AG09309 (cell line): ENCODE data around the gene RNF213.

ENCODE experiments used
- DNase-seq: peaks from one replicate; pipeline ENCODE4 v3.0.0-alpha.2; 2010; ENCODE audit warnings: low read depth
- H3K4me3 ChIP-seq: 2 replicates; pipeline ENCODE4 v1.5.1; 2011; ENCODE audit warnings: mild to moderate bottlenecking, low read depth, low read length, moderate library complexity; ENCODE audit not compliant: control insufficient read depth
- CTCF ChIP-seq: IDR thresholded peaks from 2 replicates; pipeline ENCODE4 v1.5.1; 2011; ENCODE audit warnings: mild to moderate bottlenecking, low read depth, low read length, inconsistent platforms; ENCODE audit not compliant: insufficient read depth, control insufficient read depth; ENCODE audit errors: missing control alignments

Gene RNF213

DNA sequence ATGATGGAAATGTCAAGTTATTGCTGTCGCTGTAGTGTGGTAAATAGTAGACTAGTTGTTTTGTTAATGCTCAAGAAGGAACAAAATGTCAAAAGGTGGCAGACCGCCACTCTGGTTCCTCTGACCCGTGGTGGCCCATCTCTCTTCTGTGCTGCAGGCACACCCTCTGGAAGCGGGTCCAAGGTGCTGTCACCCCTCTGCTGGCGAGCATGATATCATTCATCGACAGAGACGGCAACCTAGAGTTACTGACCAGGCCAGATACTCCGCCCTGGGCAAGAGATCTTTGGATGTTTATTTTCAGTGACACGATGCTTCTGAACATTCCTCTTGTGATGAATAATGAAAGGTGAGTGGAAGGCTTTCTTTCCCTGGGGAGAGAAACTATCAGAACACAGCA, 97.5 kb downstream of the RNF213 start:
- no peak overlapping the region for H3K4me3 ChIP-seq
- no peak for DNase-seq

DNA sequence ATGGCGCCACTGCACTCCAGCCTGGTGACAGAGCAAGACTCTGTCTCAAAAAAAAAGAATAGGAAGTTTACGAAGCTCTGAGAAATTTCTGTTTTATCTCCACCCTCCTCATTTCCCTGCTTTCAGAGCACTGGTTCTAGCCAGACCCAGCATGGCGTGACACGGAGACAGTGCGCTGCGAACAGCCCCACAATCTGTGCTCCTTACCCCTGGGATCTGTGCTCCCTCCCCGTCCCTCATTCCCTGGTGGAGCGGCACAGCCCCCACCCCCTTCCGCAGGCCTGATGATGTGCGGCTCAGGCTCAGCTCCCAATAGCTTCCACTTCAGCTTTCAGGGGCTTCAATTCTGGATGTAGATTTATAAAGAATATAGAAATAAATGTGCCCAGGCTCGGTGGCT, 98.2 kb downstream of the RNF213 start:
- TF ChIP-seq CTCF: no peak
- no peak for DNase-seq
- H3K4me3 ChIP-seq: no peak overlapping the region

More for the DNA sequence above, 97.5 kb downstream of the RNF213 start:
- no peak for TF ChIP-seq CTCF

DNA sequence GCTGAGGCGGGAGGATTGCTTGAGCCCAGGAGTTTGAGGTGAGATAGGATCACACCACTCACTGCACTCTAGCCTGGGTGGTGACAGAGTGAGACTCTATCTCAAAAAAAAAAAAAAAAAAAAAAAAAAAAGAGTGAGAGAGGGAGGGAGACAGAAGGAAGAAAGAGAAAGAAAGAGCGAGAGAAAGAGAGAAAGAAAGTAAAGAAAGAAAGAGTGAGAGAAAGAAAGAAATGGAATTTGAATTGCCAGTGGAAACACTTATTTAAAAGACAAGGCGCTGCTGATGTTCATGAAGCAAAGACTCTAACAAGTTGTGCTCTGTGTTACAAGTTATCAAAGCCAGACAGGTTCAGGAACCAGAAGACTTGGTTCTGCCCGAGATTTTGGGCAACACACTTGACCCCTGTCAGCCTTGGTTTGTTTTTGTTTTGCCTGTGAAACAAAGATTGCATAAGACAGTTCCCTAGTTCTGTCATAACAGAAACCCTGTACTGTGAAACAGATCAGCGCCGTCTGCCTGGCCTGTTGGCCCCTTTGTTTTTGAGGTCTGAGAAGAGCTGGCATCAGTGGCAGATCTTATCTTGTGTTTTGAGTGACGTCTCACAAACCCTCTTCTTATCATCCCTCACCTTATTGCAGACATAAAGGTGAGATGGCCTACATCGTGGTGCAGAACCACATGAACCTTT, 98.9 kb downstream of the RNF213 start:
- H3K4me3 ChIP-seq: no peak overlapping the region
- DNase-seq: no peak
- TF ChIP-seq CTCF: no peak

- no peak for TF ChIP-seq CTCF
- H3K4me3 ChIP-seq: no peak overlapping the region
- no peak for DNase-seq
These were observed 99.7 kb downstream of the RNF213 start for GRCh38 chr17:80360396-80360795.

GRCh38 chr17:80361495-80362220, 101.0 kb downstream of the RNF213 start:
- no peak overlapping the region for H3K4me3 ChIP-seq
- no peak for DNase-seq
- peak; percentile 42 for TF ChIP-seq CTCF

- no peak for DNase-seq
- H3K4me3 ChIP-seq: no peak overlapping the region
- no peak for TF ChIP-seq CTCF
These were observed 101.9 kb downstream of the RNF213 start for GRCh38 chr17:80362428-80363119.
